Left renal pelvis (tissue), 4 donors: ENCODE results near the gene TAF8. TPM values are rescaled to one million over a fixed set of nuclear protein-coding genes. Genes with fewer than 3 reads are reported as not detected.
A peak's percentile ranks its signal among the peaks of the same experiment; 100 is the strongest.
"Not testable (repeated sequence)": the region's sequence is repeated elsewhere in the genome, so short reads cannot be mapped to it uniquely, and the experiment has no call there.

Experiments used
- DNase-seq, 4 donors: peaks; one replicate each; pipeline ENCODE4 v3.0.0-alpha.2; 2013; ENCODE audit warnings: low read depth in 4 of 4, low spot score in 3 of 4
- polyA plus RNA-seq, 4 donors: library from polyadenylated mRNA; unstranded; fragments of 120-200 nt; gene quantifications; one replicate each; pipeline ENCODE4 v1.2.1, GENCODE V29; 2013; ENCODE audit not compliant: insufficient read length in 4 of 4

Gene TAF8, protein sequence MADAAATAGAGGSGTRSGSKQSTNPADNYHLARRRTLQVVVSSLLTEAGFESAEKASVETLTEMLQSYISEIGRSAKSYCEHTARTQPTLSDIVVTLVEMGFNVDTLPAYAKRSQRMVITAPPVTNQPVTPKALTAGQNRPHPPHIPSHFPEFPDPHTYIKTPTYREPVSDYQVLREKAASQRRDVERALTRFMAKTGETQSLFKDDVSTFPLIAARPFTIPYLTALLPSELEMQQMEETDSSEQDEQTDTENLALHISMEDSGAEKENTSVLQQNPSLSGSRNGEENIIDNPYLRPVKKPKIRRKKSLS
- polyA plus RNA-seq = 10 to 100 TPM; 17.7 to 26.3 (median 22.2) TPM

DNA sequence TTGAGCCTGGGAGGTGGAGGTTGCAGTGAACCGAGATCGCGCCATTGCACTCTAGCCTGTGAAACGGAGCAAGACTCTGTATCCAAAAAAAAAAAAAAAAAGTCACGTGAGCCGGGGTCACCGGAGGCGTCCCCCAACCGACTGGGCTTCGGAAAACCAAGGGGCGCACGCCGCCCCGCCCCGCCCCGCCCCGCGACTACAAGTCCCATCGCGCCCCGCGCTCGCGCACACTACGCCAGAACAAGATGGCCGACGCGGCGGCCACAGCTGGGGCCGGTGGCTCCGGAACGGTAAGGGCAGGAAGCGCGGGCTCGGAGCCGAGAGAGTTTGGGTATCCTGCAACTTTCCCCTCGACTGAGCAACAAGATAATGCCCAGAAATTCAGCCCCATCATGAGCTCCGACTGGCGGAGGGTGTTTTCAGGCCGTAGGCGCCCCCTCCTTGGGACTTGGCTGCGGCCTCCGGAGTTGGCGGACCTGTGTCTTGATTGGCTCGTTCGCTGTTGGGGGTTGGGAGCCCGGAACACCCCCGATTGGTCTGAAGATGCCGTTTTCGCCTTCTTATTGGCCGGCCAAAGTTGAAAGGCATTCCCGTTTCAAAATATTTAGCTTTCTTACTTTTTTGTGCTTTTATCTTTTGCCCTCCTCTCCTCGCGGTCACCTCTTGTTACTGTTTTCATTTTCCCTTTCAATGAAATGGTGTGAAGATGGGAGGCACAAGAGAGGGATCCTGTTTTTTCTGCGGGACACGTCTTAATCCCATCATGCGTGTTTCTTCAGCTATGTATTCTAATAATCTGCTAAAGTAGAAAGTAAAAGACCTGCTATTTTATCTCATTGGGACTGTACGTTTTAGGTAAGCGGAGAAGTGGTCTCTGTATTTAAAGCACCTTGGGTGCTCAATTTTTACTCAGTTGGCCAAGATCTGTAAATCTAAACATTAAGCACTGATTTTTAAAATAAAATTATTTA, at the start of gene TAF8:
Gene TAF8, plus strand, starts transcription at position 228 of the 971 bp plus-strand sequence. Its CDS starts 18 bp downstream, at position 246.
- peak; percentile 84 to 88 (median 84) for DNase-seq

DNA sequence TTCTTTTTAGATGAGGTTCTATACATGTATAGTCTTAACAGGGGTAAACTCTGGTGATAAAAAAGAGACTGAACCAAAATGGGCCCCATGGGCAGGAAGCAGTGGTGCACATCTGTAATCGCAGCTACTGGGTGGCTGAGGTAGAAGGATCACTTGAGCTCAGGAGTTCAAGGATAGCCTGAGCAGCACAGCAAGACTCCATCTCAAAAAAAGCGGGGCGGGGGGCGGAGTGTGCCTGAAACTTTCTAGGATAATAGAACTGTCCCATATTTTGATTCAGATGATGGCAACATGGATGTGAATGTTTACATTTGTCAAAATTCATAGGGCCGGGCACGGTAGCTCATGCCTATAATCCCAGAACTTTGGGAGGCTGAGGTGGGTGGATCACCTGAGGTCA, 48.8 kb upstream of the TAF8 start:
- DNase-seq = no peak

DNA sequence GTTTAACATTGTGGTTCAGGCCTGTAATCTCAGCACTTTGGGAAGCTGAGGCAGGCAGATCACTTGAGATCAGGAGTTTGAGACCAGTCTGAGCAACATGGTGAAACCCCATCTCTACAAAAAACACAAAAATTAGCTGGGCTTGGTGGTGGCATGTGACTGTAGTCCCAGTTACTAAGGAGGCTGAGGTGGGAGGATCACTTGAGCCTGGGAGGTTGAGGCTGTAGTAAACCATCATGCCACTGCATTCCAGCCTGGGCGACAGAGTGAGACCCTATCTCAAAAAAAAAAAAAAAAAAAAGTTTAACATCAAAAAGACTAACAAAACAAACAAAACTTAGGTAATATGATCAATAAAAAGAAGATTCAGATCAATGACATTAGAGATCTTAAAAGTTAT, 46.7 kb upstream of the TAF8 start:
- DNase-seq = not testable (repeated sequence)

DNA sequence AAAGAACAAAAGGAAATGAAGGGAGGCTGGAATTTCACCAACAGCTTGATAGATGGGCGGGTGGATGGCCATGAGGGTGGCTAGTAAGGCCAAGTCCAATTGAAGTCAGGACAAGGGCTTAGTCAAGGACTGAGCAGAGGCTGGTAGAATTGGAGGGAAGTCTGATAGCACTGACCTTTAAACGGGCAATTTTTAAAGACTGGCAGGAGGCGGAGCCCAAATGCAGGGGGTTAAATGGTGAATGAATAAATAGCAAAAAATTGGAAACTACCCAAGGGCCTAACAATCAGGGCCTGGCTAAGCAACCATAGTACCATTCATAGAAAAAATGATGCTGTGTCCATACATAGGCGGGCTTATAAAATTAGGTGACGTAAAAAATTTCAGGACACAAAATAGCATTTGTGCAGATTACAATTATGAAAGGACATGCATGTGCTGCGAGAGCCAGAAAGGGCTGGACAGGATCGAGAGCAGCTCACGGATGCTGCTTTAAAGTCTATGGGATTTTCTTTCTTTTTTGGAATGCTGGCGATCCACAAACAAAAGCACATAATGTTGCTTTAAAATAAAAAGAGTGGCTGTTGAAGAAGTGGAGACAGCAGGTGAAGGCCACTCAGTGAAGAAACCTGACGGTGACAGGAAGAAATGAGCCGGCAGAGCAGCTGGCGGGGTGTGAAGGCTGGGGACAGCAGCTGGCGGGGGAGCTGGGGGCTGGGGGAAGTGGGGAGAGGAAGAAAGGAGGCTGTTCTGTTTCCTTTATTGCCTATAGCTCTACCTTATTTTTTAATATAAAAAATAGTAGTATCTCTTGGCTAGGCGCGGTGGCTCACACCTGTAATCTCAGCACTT, 42.8 kb upstream of the TAF8 start:
- DNase-seq = no peak

DNA sequence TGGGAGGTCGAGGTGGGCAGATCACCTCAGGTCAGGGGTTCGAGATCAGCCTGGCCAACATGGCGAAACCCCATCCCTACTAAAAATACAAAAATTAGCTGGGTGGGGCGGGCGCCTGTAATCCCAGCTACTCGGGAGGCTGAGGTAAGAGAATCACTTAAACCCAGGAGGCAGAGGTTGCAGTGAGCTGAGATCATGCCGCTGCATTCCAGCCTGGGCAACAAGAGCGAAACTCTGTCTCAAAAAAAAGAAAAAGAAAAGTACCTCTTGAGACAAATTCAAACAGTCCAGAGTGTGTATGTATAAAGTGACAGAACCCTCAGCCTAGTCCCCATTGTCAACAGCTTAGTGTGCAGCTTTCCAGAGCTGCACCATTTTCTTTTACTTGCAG, 42.2 kb upstream of the TAF8 start:
- not testable (repeated sequence) for DNase-seq

DNA sequence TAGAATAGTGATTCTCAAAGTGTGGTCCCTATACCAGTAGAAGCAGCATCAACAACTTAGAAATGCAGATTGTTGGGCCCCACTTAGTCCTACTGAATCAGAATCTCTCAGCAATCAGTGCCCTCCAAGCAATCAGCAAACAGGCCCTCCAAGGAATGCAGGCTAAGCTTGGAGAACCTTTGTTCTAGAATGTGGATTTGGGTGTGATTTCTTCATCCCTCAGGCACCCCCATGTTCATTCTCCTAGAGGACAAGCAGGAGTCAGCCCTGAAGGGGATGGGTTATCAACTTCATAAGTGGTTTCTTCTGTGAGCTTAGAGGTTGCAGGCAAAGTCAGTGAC, 40.5 kb upstream of the TAF8 start:
- DNase-seq = no peak

DNA sequence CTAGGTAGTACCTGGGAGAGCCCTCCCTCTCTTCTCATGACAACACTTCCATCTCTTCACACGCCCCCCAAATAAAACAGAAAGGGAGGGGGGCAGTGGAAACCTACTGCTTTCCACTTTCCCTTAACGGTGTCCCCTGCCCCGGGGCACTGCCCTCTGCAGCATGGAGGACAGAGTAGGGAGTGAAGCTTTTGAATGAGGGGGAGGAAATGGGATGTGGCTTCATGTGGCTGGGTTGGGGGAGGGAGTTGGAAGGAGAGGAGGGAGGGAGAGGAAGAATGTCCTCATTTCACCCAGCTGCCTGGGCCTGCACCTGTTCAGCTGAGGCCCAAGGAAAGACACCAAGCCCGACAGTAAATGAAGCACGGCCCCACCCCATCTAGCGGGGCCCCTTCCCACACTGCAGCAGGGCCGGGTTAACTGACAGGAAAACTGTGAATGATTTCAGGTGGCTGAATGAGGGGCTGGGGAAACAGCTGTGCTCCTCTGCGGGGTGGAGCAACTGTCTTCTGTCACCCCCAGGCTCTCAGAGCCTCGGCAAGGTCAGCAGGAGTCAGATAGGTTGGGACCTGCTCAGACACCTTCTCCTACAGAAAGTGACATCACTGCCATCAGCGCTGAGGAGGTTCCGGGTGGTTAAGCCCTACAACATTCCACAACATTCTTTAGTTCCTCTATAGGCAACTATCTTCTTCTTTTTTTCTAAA, 40.0 kb upstream of the TAF8 start:
- peak in 3 of 4 donors; percentile 16 to 46 (median 31) for DNase-seq

DNA sequence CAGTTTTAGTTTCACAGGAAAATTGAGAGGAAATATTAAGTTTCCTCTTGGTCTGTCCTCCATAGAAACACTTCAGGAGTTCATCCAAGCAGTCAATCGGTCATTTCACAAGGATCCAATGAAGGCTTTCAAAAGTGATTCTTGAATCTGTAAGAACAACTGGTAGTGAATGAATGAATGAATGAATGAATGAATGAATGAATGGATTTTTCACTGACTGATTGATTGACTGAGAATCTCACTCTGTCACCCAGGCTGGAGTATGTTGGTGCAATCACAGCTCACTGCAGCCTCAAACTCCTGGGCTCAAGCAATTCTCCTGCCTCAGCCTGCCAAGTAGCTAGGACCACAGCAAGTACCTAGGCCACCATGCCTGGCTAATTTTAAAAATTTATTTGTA, 39.4 kb upstream of the TAF8 start:
- DNase-seq = no peak

DNA sequence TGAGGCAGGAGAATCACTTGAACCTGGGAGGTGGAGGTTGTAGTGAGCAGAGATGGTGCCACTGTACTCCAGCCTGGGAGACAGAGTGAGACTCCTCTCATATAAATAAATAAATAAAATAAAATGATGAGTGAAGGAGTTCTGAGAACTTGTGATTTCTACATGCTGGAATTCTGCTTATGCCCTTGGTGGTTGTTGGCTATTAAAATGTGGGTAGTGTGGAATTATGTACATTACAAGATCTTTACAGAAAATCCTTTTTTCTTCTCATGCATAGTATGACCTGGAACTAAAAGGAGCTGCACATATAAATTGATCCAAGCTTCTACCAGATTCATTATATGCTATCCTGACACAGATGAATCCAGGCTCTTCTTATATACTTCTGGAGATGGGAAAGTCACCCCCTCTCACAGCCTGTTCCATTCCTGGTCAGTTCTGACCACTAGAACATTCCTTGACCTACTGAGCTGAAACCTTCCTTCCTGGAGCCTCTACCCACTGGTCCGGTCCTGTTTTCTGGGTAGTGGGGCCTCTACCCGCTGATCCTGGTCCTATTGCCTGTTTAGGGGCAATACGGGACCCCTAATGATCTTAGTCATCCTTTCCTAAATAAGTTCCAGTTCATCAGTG, 37.7 kb upstream of the TAF8 start:
- DNase-seq = no peak

DNA sequence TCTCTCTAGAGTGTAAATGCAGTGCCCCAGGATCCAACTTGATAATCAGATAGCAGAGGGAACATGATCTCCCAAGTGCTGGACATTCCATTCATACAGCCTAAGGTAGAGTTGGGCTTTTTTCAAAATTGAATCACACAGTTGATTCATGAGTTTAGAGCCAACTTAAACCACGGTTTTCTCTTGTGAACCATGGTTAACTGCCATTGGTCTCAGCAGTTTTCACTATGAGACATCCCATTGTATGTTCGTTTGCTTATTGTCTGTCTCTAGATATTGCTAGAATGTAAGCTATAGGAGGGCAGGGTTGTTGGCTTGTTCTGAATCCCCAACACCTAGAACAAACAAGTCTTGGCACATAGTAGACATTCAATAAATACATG, 37.2 kb upstream of the TAF8 start:
- no peak for DNase-seq

DNA sequence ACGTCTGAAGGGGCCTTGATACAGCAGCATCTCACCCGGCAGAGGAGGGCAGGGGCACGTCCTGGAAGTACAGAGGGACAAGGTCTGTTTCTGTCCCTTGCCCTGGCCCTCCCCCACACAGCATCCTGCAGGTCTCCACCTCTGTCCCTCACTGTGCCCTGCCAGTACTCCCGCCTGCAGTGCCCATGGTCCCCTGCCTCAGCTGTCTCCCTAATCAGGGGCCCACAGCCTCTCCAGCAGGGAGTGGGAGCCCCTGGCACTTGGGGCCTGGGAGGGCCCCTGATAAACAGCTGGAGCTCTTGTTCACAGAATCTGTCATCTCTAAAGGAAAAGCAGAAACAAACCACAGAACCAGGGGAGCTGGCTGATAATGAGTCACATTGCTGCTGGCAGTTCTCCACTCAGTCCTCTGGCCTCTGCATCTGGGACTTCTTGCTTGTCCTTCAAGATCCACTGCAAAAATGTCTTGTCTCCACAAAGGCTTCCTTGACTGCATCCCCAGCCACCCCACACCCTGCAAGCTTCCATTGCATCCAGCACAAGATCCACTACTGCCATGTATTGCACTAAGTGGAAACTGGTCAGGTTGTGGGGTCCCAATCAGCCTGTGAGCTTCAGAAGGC, 33.2 kb upstream of the TAF8 start:
- no peak for DNase-seq

DNA sequence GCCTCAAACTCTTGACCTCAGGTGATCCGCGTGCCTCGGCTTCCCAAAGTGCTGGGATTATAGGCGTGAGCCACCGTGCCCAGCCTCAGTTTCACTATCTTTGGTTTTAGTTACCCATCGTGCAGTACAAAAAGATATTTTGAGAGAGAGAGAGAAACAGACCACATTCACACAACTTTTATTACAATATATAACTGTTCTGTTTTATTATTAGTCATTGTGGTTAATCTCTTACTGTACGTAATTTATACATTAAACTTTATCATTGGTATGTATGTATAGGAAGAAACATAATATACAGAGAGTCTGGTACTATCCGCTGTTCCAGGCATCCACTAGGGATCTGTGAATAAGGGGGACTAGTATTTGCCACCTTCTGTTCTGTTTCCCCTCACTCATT, 29.4 kb upstream of the TAF8 start:
- DNase-seq = no peak

DNA sequence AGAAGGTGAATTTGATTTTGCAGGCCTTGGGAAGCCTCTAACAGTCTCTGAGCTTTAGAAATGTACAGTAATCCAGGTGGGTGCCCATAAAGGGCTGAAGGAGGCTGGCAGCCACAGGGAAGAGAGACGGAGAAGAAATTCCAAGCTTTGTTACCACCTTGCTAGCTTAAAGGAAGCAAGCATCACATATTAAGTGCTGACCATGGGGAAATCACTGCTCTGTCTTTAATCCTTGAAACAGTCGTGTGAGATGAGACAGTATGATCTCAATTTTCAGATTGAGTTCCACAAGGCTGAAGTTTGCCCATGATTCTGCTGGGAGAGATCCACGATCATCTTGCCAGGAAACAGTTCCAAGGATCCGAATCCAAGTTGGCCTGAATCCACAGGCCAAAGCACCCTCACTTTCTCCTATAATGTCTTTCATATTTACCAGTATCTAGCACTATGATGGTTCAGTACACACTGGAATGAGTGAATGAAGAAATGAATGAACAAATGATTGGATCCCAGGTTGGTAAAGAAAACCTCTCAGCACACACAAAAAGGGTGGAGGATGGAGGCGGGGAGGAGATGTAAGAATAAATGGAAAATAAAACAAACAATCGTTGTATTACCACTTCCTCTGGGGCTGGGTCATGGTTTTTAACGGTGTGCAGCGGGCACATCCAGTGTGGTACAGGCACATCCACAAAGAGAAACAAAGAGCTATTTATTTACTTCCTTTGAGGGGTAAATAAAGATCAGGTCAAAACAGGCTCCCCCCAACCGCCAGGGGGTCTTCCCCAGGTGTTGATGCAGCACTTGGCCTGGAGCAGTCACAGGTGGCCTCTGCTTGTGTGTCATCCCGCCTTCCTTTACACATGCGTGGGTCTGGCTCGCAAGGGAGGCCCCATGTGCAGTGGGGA, 28.2 kb upstream of the TAF8 start:
- DNase-seq = no peak

DNA sequence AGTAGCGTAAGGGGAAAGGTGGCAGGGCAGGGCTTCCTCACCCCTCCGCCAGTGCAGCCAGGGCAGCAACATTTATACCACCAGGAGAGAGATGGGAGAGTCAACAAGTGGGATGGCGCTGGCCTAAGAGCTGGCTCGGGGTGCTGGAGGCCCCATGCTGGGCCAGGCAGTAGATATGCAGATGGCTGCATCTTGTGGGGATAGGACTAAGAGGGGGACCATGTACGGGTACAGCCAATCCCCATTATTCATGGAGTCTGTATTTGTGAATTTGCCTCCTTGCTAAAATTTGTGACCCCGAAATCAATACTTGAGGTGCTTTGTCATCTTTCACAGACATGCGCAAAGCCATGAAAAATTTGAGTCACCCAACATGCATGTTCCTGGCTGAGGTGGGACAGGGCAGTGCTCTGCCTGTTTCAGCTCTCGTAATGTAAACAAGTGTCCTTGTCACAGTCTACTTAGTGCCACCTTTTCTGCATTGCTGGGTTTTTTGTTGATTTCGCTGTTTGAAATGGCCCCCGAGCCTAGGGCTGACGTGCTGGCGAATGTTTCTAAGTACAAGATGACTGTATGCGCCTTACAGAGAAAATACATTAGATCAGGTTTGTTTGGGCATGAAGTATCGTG, 27.5 kb upstream of the TAF8 start:
- DNase-seq = no peak

DNA sequence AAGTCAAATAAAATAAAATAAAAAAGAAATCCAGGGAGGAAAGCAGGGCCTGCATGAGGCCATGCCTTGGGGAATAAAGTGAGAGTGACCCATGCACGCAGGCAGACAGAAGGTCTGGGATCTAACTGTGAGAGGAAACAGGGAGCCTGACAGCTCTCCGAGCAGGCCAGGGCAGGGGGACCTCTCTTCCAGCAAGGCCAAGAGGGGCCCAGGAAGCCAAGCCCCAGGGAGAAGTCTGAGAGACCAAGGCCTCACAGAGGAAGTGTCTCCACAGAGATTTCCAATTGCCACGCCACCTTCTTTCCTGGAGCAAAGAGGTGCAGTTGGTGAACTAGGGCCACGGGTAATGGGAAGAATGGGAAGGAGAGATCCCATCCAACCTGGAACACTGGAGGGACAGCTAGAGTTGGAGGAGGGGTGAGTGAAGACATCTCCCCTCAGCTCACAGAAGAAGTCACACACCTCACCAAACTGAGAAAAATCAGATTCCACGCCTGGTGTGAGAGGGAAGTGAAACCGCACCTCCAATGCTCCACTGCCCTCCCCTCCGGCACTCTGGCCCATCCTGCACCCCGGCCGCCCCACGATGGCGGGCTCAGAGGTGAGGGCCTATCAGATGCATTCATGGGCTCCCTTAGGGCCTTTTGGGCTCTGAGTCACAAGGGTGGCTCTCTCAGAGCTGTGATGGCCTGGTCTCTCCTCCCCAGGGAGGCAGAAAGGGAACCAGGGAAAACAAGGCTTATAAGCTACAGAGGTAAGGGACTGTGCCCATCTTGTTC, 25.1 kb upstream of the TAF8 start:
- no peak for DNase-seq

DNA sequence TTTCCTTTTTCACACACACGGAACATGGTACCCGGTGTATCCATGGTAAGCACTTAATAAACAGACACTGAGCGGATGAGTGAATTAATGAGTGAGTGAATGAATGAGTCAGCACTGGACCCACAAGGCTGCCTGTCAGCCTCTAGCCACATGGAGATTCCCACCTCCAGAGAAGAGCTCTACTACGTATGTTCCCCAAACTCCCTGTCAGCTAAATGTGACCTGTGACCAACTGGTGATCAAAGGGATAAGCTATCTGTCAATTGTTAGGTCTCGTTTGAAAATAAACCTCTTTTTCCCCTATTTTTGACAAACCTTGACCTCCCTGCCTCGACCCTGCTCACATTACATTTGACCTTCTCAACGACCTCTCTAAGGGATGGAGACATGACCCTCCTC, 24.5 kb upstream of the TAF8 start:
- no peak for DNase-seq

DNA sequence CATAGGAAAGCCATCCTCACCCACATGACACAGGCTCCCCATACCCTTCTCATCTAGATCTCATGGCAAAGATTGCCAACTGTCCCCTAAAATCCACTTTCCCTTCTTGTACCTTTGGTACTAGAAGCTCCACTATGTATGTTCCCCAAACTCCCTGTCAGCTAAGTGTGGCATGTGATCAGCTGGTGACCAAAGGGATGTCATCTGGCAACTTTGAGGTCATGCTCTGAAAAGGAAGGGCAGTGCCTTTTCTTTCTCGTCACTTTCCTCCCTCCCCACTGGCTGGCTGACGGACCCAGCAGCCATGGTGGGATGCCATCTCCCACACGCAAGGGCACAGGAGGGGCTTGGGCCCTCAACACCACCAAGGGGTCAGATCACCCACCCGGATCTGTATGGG, 23.8 kb upstream of the TAF8 start:
- no peak for DNase-seq
